GM18519 (cell line): ENCODE measurements around the gene SLA2.
"Not testable (repeated sequence)": the region's sequence is repeated elsewhere in the genome, so short reads cannot be mapped to it uniquely, and the experiment has no call there.

Experiments used
- ATAC-seq: cut with Tn5 transposase; IDR thresholded peaks from one replicate; pipeline ENCODE4 v1.9.1; 2021; ENCODE audit warnings: mild to moderate bottlenecking, moderate library complexity; ENCODE audit not compliant: unreplicated experiment, low FRiP score

Gene SLA2

DNA sequence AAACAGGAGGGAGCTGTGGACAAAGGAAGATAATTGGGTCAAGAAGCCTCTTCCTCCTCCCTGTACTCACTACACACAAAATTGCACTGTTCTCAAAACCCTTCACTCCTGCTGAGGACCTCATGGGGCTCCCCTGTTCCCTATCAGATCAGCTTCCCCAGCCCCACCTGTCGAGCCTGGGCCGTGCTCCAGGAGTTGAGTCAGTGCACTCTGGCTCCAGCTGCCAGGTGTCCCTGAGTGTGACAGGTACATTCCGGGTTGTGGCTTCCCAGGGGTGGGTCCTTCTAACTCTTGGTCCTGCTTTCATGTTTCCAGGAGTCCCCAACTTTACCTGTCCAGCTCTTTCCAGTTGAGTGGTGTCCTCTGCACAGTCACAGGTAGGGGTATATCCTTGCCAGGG lies 32.0 kb downstream of the SLA2 start:
- no peak for ATAC-seq

DNA sequence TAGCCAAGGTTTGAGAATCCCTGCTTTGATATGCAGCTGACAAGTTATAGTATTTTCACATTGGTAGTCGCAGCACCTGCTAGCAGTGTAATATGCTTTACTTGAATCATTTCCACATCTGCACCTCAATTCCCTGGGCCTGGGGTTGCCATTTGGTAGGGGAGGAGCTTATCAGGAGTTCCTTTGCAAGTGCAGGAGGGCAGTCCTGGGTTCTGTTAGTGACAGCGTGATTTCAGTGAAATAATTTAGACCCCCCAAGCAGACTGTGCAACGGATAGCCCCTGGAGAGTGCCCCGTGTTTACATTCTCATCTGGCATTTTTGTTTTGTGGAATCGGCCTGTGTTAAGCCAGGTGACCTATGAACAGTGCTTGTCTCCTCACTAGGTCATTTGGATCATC lies 34.4 kb downstream of the SLA2 start:
- no peak for ATAC-seq

DNA sequence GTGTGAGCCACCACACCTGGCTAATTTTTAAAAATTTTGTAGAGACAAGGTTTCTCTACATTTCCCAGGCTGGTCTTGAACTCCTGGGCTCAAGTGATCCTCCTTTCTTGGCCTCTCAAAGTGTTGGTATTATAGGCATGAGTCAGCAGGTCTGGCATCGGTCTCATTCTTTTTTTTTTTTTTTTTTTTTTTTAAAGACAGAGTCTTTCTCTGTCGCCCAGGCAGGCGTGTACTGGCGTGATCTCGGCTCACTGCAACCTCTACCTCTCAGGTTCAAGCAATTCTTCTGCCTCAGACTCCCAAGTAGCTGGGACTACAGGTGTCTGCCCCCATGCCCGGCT lies 37.6 kb downstream of the SLA2 start:
- ATAC-seq, result not testable (repeated sequence)

DNA sequence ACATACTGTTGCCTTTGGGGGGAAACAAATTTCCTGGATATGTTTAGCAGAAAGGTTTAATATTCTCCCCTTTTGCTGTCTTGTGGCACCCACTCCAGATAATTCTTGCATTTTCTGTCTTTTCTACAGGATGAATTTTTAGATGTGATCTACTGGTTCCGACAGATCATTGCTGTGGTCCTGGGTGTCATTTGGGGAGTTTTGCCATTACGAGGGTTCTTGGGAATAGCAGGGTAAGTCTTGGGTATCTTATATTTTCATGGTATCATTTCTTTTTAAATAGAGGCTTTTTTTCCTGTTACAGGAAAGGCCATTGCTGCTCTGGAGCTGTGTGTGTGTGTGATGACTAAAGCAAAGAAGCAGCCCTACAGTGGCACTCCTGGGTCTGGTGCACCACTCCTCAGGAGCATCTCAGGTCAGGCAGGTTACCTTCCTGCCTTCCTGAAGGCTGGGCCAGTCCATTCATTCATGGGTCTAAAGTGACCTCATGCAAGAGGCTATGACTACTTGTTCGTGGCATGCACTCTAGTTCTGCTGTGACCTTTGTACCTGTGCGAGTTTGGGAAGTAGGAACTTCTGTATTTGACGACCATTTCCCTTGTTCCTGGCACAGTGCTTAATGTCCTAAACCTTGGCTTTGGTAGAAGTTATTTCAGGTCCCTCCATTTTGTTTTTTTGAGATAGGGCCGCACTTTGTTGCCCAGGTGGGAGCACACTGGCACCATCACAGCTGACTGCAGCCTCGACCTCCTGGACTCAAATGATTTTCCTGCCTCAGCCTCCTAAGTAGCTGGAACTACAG lies 38.2 kb downstream of the SLA2 start:
- no peak for ATAC-seq

DNA sequence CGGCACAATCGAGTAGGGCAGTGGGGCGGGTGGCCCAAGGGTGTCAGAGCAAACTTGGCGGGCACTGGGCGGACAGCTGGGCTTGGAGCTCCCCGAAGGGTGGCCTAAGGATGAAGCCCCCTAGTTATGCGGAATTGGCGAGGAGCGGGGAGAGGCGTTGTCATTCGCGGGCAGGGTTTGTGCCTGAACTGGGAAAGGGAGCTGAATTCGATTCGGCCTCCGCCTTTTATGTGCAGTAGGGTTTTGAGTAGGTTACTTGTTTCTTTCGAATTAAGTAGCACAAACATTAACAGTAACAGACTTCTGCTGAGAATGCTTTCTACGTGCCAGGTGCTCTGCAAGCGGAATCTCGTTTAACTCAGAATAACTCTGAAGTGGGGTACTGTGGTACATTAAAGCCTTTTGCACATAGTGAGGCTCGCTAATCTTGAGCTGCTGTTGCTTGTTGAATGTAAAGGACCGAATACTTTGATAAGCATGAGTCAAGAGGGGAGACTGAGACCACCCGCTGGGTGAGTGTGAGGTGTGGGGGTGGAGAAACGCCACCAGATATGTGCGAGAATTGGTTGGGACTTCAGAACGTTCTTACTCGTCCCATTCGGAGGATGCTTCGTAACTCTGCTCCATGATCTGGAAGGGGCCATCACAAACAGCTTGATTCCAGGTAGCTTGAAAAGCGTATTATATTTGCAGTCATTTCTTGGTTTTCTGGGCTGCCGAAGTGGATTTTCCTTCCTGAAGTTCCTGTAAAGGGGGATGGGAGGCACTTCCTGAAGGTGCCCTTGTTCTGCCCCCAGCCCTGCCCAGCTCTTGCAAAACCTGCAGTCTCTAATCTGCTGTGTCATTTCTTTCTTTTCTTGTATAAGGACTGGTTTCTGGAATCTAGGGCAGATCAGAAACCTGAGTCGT lies 39.6 kb downstream of the SLA2 start:
- ATAC-seq, result no peak

DNA sequence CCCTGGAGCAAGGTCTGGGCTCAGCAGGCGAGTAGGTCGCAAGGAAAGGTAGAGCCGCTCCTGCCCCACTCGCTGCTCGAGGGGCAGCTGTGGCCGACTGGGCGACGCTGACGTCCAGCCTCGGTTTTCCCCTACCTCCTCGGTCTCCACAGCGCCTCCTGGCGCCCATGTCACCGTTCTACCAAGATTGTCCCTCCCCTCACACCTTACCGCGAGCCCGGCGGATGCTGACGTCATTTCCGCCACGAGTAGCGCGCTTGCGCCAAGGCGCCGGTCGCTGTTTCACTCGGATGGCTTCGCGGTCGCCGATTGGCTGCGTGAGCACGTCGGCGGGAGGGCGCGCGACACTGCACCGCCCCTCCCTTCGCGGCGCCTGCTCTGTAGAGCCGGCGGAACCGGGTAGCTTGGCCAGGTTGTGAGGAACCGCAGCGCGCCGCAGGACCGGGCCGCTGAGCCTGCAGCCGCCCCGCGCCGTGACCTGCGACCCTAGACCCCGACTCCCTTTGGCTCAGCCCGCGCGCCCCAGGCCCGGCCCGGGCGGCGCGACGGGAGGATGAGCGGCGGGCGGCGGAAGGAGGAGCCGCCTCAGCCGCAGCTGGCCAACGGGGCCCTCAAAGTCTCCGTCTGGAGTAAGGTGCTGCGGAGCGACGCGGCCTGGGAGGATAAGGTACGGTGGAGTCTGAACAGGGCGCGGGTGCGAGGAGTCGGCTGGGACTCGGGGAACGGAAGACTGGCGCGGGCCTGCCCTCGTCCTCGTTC lies 40.4 kb downstream of the SLA2 start, which contains the start of gene RAB5IF:
Gene RAB5IF, plus strand, starts transcription at position 381 of the 759 bp plus-strand sequence. Its CDS starts 173 bp downstream, at position 554.
- peak; percentile 73 for ATAC-seq

DNA sequence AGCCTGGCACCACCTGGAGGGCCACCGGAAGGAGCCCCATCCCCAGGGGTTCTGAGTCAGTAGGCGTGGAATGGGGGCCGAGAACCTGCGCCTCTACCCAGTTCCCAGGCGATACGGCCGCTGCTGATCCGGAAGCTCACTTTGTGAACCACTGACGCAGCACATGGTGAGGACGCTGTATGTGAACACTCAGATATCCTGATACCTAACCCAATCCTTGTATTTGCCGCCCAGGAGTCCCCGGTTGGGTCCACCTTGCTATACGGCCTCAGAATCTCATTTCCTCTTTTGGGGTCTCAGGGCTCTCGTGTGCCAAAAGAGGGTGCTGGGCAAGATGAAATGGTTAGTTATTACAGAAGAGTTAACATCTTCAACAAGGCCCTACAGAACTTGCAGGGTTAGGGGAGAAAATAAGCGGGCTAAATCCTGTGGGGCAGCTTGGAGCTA lies 41.0 kb downstream of the SLA2 start:
- ATAC-seq, result peak; percentile 21

DNA sequence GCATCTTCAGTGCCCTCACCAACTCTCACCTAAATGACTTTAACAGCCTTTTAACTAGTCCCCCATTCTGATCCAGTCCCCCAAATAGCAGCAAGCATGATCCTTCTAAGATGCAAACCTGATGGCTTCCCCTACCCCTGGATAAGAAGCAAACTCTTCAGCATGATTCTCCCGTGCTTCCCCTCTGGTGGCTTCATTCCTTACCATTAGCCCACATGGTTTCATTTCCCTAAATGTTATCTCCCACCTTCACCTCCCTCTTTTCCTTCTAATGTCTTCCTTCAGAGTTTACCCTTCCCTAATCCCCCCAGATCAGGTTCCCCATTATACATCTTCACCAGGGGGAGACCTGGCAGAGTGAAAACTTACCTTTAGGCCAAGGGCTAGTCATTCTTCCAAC lies 44.5 kb downstream of the SLA2 start:
- no peak for ATAC-seq

DNA sequence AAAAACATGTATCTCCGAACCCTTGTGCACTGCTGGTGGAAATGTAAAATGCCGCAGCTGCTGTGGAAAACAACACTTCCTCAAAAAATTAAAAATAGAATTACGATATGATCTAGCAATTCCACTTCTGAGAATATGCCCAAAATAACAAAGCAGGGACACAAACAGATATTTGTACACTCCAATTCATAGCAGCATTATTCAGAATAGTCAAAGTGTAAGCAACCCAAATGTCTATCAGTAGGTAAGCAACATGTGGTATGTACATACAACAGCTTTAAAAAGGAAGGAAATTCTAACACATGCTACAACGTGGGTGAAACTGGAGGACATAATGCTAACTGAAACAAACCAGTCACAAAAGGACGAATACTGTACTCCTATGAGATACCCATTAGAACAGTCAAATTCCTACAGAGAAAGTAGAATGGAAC lies 46.1 kb downstream of the SLA2 start:
- ATAC-seq, result no peak

DNA sequence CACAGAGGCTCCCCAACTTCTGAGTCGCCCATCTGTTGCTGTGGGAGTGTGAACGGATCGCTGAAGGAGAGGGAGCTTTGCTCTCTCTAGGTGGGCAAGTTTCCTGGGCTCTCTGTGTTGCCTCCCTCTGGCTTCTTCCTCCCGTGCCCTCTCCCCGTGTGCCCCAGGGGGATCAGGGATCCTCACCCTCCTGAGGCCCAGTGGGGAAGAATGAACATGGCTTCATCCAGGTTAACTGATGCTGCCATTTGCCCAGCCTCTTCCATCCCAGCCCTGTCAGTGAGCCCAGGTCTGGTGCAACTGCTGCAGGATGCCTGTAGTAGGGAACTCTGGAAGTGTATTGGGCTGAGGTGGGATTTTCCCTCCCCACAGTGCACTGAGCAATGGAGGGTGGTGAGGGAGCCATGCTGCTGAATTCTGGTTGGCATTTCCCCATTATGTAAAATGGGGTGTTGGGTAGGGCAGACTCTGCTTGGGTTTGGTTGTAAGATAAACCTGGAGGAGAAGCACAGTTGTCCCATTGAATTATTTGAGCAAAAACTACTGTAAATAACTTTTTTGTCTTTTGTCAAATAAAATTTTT lies 52.6 kb downstream of the SLA2 start:
- no peak for ATAC-seq

DNA sequence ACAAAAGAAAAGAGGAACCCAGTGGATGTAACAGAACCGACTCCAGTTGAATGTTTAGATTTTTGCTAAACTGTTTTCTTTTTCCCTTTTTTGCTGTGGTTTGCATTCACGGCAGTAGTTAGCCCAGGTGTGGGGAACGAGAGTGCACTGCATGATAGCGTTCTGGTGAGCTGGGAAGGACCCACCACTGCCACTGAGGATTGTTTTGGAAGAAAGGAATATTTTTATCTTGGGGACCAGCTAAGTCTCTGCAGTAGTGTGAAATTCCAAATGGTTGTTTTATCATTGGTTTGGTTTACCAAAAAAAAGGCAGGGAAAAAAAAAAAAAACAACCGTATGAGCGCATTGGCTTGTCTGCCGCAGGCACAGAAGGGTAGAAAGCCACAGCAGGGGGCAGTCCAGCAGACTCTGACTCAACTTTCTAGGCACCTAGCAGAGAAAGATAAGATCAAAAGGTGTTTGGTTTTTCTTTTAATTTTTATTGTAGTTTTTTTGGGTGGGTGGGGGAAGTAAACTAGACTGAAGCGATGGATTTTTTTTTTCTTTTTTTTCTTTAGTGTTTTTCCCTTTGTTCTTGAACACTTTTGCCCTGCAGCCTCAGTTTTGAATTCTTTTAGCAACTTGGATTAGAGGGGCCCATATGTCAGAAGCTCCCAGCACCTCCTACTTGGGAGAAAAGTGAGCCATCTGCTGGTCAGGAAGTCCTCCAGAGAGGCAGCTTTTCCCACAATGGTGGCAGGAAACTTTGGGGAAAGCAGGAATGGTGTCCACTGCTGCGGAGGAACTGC lies 53.9 kb downstream of the SLA2 start:
- ATAC-seq, result no peak

DNA sequence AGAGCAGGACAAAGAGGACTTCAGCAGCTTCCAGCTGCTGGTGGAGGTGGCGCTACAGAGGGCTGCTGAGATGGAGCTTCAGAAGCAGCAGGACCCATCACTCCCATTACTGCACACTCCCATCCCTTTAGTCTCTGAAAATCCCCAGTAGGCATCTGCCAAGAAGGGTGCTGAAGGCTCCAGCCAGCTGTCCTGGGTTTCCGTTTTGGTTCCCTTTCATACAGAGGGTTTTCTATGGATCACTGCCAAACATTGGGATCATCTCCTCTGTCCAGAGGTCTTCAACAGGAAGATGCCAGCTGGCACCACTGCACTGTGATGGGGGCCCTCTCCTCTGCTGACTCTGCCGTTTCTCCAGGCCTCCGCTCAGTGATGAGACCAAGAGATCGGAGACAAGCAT lies 54.7 kb downstream of the SLA2 start:
- ATAC-seq, result no peak

DNA sequence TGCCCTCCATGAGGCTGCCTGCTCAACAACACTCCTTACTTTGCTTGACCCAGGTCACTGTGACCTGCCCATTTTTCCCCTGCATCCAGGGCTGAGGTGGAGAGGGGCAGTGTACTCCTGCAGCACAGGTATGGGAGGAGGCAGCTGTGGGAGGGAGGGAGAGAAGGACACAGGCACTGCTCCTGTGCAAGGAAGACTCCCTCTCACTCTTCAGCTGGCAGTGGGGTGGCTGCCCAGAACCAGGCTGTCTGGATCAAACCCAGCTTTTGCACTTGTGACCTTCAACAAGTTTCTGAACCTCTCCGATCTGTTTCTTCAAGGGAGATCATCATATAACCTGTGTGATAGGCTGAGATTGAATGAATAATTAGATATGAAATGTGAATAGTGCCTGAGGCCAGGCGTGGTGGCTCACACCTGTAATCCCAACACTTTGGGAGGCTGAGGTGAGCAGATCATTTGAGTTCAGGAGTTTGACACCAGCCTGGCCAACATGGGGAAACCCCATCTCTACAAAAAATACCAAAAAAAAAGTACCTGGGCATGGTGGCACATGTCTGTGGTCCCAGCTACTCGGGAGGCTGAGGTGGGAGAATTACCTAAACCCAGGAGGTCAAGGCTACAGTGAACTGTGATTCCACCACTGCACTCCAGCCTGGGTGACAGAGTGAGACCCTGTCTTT lies 58.5 kb downstream of the SLA2 start:
- ATAC-seq, result no peak

DNA sequence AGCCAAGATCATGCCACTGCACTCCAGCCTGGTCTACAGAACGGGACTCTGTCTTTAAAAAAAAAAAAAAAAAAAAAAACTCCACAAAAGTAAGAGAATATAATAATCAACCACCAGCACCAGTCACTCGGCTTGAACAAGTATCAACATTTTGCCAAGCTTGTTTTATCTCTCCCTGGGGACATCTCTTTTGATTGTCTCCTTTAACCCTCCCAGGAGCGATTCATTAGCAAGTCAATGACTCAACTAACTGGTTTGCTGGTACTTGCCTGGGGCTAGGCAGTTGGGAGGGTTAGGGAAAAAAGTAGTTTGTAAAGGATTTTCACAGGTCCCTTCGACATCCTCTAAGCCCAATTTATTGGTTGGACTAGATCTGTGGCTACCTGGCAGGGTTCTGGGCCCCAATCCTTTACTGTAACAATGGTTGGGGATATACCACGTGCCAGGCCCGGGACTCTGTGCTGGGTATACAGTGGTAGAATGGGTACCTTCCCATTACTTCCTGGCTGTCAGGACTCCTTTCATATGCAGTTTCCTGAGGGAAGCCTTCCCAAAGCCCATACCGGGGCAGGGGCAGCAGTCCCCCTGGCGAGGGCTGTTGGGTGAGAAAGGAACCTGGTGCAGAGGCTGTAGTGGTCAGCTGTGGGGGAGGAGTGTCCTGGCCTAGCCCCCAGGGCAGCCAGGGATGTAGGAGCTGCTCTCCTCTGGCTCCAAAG lies 60.4 kb downstream of the SLA2 start:
- ATAC-seq, result no peak

DNA sequence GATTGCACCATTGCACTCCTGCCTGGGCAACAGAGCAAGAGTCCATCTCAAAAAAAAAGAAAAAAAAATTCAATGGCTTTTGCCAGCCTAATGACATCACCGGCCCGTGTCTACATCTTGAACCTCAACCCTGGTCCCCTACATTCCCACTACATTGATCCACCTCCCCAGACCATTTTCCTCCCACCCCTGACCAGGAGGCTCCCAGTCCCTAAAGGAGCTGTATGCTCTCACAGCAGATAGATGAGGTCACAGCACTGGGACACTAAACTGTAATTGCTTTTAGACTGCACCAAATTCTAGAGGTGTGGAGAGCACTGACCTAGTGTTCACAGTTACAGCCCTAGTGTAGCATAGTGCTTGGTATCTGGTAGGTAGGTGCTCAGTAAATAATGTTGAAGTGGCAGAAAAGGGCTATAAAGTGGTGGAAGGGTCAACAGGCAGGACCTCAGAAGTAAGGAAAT lies 61.9 kb downstream of the SLA2 start:
- no peak for ATAC-seq

DNA sequence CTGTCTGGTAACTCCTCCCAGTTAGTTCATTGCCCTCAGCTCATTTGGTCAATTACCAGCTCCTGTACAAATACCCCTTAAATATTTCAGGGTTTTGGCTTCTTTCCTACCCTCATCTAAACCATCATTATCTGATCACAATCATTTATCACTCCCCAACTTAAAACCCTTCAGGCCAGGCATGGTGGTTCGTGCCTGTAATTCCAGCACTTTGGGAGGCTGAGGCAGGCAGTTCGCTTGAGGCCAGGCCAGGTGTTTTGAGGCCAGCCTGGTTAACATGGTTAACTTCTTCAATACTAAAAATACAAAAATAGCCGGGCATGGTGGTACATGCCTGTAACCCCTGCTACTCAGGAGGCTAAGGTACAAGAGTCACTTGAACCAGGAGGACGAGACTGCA lies 63.2 kb downstream of the SLA2 start:
- ATAC-seq, result no peak

DNA sequence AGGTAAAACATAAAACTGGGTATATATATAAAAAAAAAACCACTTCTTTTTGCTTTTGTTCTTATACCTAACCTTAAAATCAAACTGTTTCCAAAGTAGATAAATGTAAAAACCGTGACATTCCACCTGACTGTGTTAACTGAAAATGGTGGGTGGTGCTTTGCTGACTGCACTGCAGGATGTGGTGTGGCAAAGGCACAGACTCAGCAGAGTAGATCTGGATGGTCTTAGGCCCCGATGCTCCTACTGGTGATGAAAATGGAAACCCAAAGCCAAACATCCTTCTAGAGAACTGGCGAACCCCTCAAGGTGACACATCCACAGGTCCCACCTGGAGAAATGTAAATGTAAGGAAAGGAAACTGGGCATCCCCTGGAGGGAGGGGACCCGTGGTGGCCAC lies 63.7 kb downstream of the SLA2 start:
- ATAC-seq, result no peak

DNA sequence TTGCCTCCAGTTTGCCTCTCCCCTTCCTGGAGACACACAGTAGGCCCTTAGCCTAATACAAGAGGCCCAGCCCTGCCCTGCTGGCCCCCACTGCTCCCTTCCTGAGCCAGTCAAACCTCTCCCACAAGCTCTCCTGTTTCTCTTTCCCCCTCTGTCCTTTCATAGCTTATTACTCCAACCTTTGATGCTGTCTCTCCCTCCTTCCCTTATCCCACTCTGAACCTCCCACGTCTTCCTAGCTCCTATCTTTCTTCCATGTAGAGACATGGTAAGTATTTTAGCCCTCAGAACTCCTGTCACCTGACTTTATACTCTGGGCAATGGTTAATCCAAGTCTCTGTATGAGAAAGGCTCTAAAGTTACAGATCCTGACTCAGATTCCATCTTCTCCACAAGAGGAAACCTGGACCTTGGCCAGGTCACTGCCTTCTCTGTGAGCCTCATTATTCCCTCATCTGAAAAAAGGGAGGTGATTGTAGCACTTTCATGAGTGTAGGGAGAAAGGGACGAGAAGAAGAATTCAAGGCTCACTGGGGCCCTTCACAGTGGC lies 65.9 kb downstream of the SLA2 start:
- no peak for ATAC-seq
